HAP-1 (cell line): ENCODE data around the gene DUSP19.
"Not testable (repeated sequence)": the region's sequence is repeated elsewhere in the genome, so short reads cannot be mapped to it uniquely, and the experiment has no call there.

Experiments used
- DNase-seq, 2 experiments: peaks; one replicate each; pipeline ENCODE4 v3.0.0-alpha.2; 2016 to 2020; ENCODE audit warnings: low spot score in 2 of 2
- H3K27me3 ChIP-seq: fragments of 250-450 bp; sonication (Bioruptor Pico); 2 replicates; pipeline ENCODE4 v1.5.1; 2020; ENCODE audit warnings: low read depth, mild to moderate bottlenecking, moderate library complexity
- H3K36me3 ChIP-seq: fragments of 250-450 bp; sonication (Bioruptor Pico); replicated peaks from 2 replicates; pipeline ENCODE4 v1.5.1; 2020; ENCODE audit warnings: mild to moderate bottlenecking
- H3K4me1 ChIP-seq: fragments of 250-450 bp; sonication (Bioruptor Pico); 2 replicates; pipeline ENCODE4 v1.5.1; 2020; ENCODE audit warnings: mild to moderate bottlenecking
- H3K4me3 ChIP-seq: fragments of 250-450 bp; sonication (Bioruptor Pico); 2 replicates; pipeline ENCODE4 v1.5.1; 2020; ENCODE audit warnings: mild to moderate bottlenecking, moderate library complexity
- H3K9me3 ChIP-seq: fragments of 250-450 bp; sonication (Bioruptor Pico); 2 replicates; pipeline ENCODE4 v1.5.1; 2020; ENCODE audit warnings: mild to moderate bottlenecking, moderate library complexity
- in situ Hi-C: fragments of 300-500 bp; cut with MboI; formaldehyde crosslinking; loops from 3 replicates; pipeline ENCODE4 v1.14.3; 2020; ENCODE audit warnings: low sequenced_read_pairs, inconsistent platforms, mixed read lengths

Gene DUSP19

DNA sequence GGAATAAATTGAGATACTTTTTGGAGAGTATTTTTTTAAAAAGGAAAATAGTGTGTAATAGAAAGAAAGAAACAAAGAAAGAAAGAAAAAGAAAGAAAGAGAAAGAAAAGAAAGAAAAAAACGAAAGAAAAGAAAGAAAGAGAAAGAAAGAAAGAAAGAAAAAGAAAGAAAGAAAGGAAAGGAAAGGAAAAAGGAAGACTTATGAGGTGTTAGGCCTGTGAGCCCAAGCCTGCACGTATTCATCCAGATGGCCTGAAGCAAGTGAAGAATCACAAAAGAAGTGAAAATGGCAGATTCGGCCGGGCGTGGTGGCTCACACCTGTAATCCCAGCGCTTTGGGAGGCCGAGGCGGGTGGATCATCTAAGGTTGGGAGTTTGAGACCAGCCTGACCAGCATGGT is 35.0 kb upstream of the DUSP19 start:
- H3K36me3 ChIP-seq, in situ Hi-C loops, H3K9me3 ChIP-seq, H3K27me3 ChIP-seq, H3K4me3 ChIP-seq, DNase-seq, H3K4me1 ChIP-seq: not testable (repeated sequence)

GRCh38 chr2:183047486-183048125 is 30.9 kb upstream of the DUSP19 start:
- H3K27me3 ChIP-seq, H3K4me3 ChIP-seq, H3K36me3 ChIP-seq, in situ Hi-C loops, H3K4me1 ChIP-seq, DNase-seq, H3K9me3 ChIP-seq: not testable (repeated sequence)

- DNase-seq, result no peak
- in situ Hi-C loops, result no loop called here
- Histone ChIP-seq H3K36me3 (no peaks in the 10 kb centered on the region), H3K9me3 (no peaks in the 10 kb centered on the region), H3K4me1 (peaks cover 6% of the 10 kb centered on the region; the same call in 1 of the 2 replicates), H3K27me3 (no peaks in the 10 kb centered on the region), H3K4me3 (no peak overlapping the region)
Measured at GRCh38 chr2:183049420-183049819, 29.1 kb upstream of the DUSP19 start.

DNA sequence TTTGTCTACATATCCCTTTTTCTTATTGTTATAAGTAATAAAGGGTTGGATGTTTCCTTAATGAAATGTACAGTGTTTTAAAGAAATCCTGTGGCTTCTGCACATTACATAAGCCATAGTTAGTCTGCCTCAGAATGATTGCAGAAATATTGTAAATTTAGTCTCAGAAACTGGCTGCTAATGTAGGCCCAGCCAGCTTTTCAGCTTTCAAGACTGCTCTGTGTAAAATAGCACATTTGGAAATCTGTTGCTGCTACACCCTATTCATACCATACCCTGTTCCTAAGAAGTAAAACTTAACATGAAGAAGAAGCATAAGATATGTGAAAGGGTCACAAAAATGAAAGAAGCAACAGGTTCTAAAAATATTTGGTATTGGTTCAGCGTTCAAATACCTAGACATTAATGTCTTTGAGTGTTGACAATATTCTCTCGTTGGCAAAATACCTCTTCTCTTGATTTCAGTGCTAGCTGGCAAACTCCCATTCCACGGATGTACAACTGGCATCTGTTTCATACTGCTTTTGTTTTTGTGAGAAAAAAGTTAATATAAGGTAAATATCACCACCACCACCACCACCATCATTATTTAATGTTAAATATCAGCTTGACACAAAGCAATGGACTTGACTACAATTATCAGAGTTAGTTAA is 21.1 kb upstream of the DUSP19 start:
- in situ Hi-C loops, result no loop called here
- Histone ChIP-seq H3K27me3 (no peaks in the 10 kb centered on the region), H3K36me3 (no peaks in the 10 kb centered on the region), H3K4me1 (peaks cover 6% of the 10 kb centered on the region; the same call in 1 of the 2 replicates), H3K4me3 (no peak overlapping the region), H3K9me3 (no peaks in the 10 kb centered on the region)
- DNase-seq, result no peak

DNA sequence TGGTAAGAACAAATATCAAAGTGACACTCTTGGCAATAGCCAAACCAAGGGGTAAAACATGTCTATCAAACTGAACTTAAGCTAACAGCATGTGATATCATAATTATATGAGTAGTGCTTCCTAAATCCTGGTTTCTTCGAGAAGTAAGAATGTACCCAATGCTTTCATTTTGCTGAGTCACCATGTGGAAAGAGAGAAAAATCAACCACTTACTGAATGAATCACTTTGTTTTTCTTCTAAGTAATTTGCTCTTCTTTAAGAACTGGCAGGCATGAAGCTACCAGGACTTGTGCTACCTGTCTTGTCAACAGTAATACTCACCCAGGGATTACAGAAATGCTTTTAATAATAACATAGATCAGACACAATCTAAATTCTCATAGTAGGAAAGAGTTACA is 19.0 kb upstream of the DUSP19 start:
- DNase-seq, result no peak
- Histone ChIP-seq H3K4me1 (peaks cover 3% of the 10 kb centered on the region; the same call in 1 of the 2 replicates), H3K9me3 (no peaks in the 10 kb centered on the region), H3K27me3 (no peaks in the 10 kb centered on the region), H3K4me3 (no peak overlapping the region), H3K36me3 (no peaks in the 10 kb centered on the region)
- in situ Hi-C loops, result no loop called here

GRCh38 chr2:183060571-183061231 is 17.8 kb upstream of the DUSP19 start:
- in situ Hi-C loops, result no loop called here
- DNase-seq, result no peak
- Histone ChIP-seq H3K36me3 (no peaks in the 10 kb centered on the region), H3K27me3 (no peaks in the 10 kb centered on the region), H3K9me3 (no peaks in the 10 kb centered on the region), H3K4me1 (0 out of 2 replicates have a peak, but pooled peaks cover 3% of the 10 kb centered on the region), H3K4me3 (no peak overlapping the region)

GRCh38 chr2:183063083-183063482 is 15.5 kb upstream of the DUSP19 start:
- Histone ChIP-seq H3K27me3 (no peaks in the 10 kb centered on the region), H3K4me3 (no peak overlapping the region)
- DNase-seq, result peak in 1 of 2 experiments; percentile 63

GRCh38 chr2:183068561-183068960 is 10.0 kb upstream of the DUSP19 start:
- in situ Hi-C loops, result no loop called here

More at GRCh38 chr2:183063083-183063482, 15.5 kb upstream of the DUSP19 start:
- no peaks in the 10 kb centered on the region for H3K9me3 ChIP-seq
- in situ Hi-C loops, result no loop called here
- H3K4me1 ChIP-seq, result 0 out of 2 replicates have a peak, but pooled peaks cover 3% of the 10 kb centered on the region
- H3K36me3 ChIP-seq, result no peaks in the 10 kb centered on the region

DNA sequence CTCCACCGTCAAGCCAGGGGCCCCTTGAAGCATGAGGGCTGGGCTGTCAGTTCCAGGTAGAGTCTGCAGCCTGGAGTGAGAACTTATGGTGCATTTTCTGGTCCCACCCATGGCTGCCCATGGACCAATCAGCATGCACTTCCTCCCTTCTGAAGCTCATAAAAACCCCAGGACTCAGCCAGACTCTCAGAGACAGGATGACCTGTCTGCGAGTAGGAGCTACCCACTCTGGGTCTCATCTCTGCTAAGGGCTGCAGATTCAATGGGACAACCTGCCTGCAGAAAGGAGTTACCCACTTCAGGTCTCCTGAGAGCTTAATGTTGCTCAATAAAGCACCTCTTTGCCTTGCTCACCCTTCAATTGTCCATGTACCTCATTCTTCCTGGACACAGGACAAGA is 9.4 kb upstream of the DUSP19 start:
- DNase-seq, result no peak
- Histone ChIP-seq H3K36me3 (no peaks in the 10 kb centered on the region), H3K27me3 (no peaks in the 10 kb centered on the region), H3K9me3 (peaks cover 15% of the 10 kb centered on the region), H3K4me1 (no peaks in the 10 kb centered on the region), H3K4me3 (no peak overlapping the region)
- in situ Hi-C loops, result no loop called here

More at GRCh38 chr2:183068561-183068960, 10.0 kb upstream of the DUSP19 start:
- no peaks in the 10 kb centered on the region for H3K36me3 ChIP-seq
- H3K4me1 ChIP-seq, result no peaks in the 10 kb centered on the region
- no peak for DNase-seq
- no peaks in the 10 kb centered on the region for H3K27me3 ChIP-seq
- no peak overlapping the region for H3K4me3 ChIP-seq
- H3K9me3 ChIP-seq, result peaks cover 15% of the 10 kb centered on the region

DNA sequence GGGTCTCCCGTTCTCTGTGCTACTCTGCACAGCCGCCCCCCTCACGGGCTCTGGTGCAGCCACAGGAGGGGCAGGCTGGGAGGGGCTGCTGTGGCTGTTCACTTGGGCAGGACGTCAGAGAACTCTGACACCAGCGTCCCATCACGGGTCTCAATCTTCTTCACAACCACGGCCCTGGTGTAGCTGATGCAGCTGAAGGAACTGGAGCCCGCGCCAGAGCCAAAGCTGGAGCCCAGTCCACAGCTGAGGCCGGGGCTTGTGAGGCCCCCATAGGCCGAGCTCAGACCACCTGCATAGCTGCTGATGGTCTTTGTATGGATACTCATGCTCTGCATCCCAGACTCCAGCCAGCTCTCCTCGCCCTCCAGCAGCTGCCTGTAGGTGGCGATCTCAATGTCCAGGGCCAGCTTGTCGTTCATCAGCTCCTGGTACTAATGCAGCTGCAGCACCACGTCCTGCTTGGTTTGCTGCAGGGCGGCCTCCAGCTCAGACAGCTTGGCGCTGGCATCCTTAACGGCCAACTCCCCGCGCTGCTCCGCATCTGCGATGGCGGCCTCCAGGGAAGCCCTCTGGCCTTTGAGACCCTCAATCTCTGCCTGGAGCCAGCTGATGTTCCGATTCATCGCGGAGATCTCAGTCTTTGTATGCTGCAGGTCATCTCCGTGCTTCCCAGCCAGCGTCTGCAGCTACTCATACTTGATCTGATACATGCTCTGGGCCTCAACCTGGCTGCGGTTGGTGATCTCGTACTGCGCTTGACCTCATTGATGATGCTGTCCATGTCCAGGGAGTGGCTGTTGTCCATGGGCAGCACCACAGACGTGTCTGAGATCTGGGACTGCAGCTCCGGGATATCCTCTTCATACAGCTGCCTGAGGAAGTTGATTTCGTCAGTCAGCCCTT is 7.4 kb upstream of the DUSP19 start:
- DNase-seq, result peak in 1 of 2 experiments; percentile 42
- no peaks in the 10 kb centered on the region for H3K27me3 ChIP-seq
- peaks cover 15% of the 10 kb centered on the region for H3K9me3 ChIP-seq
- in situ Hi-C loops, result no loop called here
- H3K36me3 ChIP-seq, result no peaks in the 10 kb centered on the region
- H3K4me1 ChIP-seq, result no peaks in the 10 kb centered on the region
- H3K4me3 ChIP-seq, result no peak overlapping the region

- no peak for DNase-seq
- Histone ChIP-seq H3K27me3 (no peaks in the 10 kb centered on the region), H3K4me3 (no peak overlapping the region), H3K36me3 (no peaks in the 10 kb centered on the region), H3K4me1 (no peaks in the 10 kb centered on the region), H3K9me3 (peaks cover 15% of the 10 kb centered on the region)
- in situ Hi-C loops, result no loop called here
Measured at GRCh38 chr2:183072177-183072576, 6.4 kb upstream of the DUSP19 start.

DNA sequence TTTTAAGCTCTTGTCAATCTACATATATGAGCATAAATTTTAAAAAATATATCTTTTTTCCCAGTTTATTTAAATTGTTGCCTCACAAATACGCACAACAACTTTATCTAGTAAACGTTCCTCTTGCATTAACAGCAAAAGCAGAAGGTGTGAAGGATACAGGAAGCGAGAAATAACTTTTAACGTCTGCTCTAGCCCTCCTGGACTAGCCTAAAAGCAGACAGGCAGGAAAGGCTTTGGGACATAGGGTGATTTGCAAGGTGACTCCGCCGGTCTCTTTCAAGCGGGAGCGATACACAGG is 434 bp upstream of the DUSP19 start:
- in situ Hi-C loops, result no loop called here
- Histone ChIP-seq H3K9me3 (no peaks in the 10 kb centered on the region), H3K4me1 (peaks cover 2% of the 10 kb centered on the region), H3K4me3 (peak overlapping the region; percentile 49), H3K36me3 (no peaks in the 10 kb centered on the region), H3K27me3 (no peaks in the 10 kb centered on the region)
- no peak for DNase-seq

DNA sequence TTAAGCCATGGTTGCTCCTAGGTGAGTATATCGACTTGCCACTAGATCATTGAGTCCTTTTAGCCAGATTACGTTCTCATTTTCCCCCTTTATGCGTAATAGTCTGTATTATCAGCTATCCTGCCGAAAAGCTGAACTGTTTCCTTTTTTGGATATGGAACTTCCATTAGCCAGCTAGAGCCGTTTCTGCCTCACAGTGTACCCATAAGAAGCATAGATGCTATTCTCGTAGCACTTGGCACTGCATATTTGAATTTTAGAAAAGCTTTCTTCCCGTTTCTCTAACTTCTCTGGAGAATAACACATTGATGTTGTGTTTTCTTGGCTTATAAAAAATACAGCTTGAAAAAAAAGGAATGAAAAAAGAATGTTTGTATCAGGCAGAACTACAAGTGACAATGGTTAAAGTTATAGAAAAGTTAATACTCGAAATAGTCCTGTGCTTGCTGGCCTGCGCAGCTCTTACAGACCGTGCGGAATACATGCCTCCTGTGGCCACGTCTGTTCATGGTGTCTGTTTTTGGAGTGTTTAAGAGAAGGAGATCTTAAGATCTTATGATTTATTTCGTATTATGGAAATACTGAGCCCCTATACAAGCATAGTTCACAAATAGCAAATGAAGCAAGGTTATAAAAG is 710 bp downstream of the DUSP19 start:
- H3K36me3 ChIP-seq, result no peaks in the 10 kb centered on the region
- peak overlapping the region; percentile 49 for H3K4me3 ChIP-seq
- no peaks in the 10 kb centered on the region for H3K27me3 ChIP-seq
- no peaks in the 10 kb centered on the region for H3K9me3 ChIP-seq
- DNase-seq, result peak in 1 of 2 experiments; percentile 14
- in situ Hi-C loops, result no loop called here
- H3K4me1 ChIP-seq, result peaks cover 2% of the 10 kb centered on the region
